HepG2 (cell line): ENCODE measurements around the gene HRH3. TPM values are rescaled to one million over a fixed set of nuclear protein-coding genes. Genes with fewer than 3 reads are reported as not detected.

Experiments
- DMAP1 ChIP-seq: IDR thresholded peaks from 2 replicates; pipeline ENCODE4 v1.6.1; 2016
- EEA1 ChIP-seq: sonication (generic); formaldehyde crosslinking; IDR thresholded peaks from 2 replicates; pipeline ENCODE4 v1.5.1; 2020; ENCODE audit warnings: mild to moderate bottlenecking, missing genetic modification reagents, borderline replicate concordance
- FOXK1 ChIP-seq: sonication (generic); formaldehyde crosslinking; IDR thresholded peaks from 2 replicates; pipeline ENCODE4 v1.4.0; 2020; ENCODE audit warnings: low read depth, missing genetic modification reagents, borderline replicate concordance
- KLF13 ChIP-seq: sonication (generic); formaldehyde crosslinking; IDR thresholded peaks from 2 replicates; pipeline ENCODE4 v1.4.0; 2020; ENCODE audit warnings: mild to moderate bottlenecking, missing genetic modification reagents
- MED8 ChIP-seq: sonication (generic); formaldehyde crosslinking; IDR thresholded peaks from 2 replicates; pipeline ENCODE4 v1.8.1; 2023; ENCODE audit warnings: mild to moderate bottlenecking, missing genetic modification reagents; ENCODE audit not compliant: insufficient replicate concordance
- NFIC ChIP-seq: IDR thresholded peaks from 2 replicates; pipeline ENCODE4 v1.6.1; 2012; ENCODE audit warnings: mild to moderate bottlenecking, low read length, inconsistent platforms
- NFYC ChIP-seq: IDR thresholded peaks from 2 replicates; pipeline ENCODE4 v1.6.1; 2016; ENCODE audit warnings: missing genetic modification reagents, missing compliant biosample characterization
- RCOR2 ChIP-seq: IDR thresholded peaks from 2 replicates; pipeline ENCODE4 v1.6.1; 2016; ENCODE audit warnings: missing biosample characterization, missing genetic modification reagents
- SKIL ChIP-seq: sonication (generic); formaldehyde crosslinking; IDR thresholded peaks from 2 replicates; pipeline ENCODE4 v1.8.0; 2022; ENCODE audit warnings: missing genetic modification reagents, mild to moderate bottlenecking, moderate library complexity, borderline replicate concordance
- ZBTB3 ChIP-seq: sonication (generic); formaldehyde crosslinking; IDR thresholded peaks from 2 replicates; pipeline ENCODE4 v1.4.0; 2020; ENCODE audit warnings: low read depth, mild to moderate bottlenecking, moderate library complexity, missing genetic modification reagents, borderline replicate concordance
- ZNF557 ChIP-seq: sonication (generic); formaldehyde crosslinking; IDR thresholded peaks from 2 replicates; pipeline ENCODE4 v1.4.0; 2020; ENCODE audit warnings: missing genetic modification reagents
- ZNF577 ChIP-seq: sonication (generic); formaldehyde crosslinking; IDR thresholded peaks from 2 replicates; pipeline ENCODE4 v1.4.0; 2020; ENCODE audit warnings: mild to moderate bottlenecking, low read depth, missing genetic modification reagents, borderline replicate concordance
- polyA plus RNA-seq, 8 experiments: library from polyadenylated mRNA; depleted of rRNA in 3 of 8; stranded (reverse) in 7 of 8; unstranded in 1 of 8; fragments of >200 nt; fragmentation: Illumina TruSeq in 4 of 8; extraction: Trizol in 4 of 8; gene quantifications; 2 replicates each; pipeline versions ENCODE4 v1.2.1 to v1.2.3, GENCODE V29; 2011 to 2016; ENCODE audit warnings: low read depth in 4 of 8, missing spikeins in 1 of 8, mixed read lengths in 1 of 8; ENCODE audit not compliant: insufficient read depth in 1 of 8
- total RNA-seq, 5 experiments: library from RNA; depleted of rRNA; stranded (reverse); fragments of >200 nt; fragmentation: Illumina TruSeq; extraction: Trizol; gene quantifications; 2 replicates each; pipeline ENCODE4 v1.2.3, GENCODE V29; 2016; ENCODE audit warnings: low read depth in 1 of 5
- TF ChIP-seq, protein P1 (sequence below): IDR thresholded peaks from 2 replicates; pipeline ENCODE4 v1.6.1; 2016
- TF ChIP-seq, protein P2 (sequence below): sonication (generic); formaldehyde crosslinking; IDR thresholded peaks from 2 replicates; pipeline ENCODE4 v1.4.0; 2020; ENCODE audit warnings: missing genetic modification reagents
- TF ChIP-seq, protein P3 (sequence below): sonication (generic); formaldehyde crosslinking; IDR thresholded peaks from 2 replicates; pipeline ENCODE4 v1.5.1; 2020; ENCODE audit warnings: mild to moderate bottlenecking, missing genetic modification reagents, moderate library complexity
- TF ChIP-seq, protein P4 (sequence below): sonication (generic); formaldehyde crosslinking; IDR thresholded peaks from 2 replicates; pipeline ENCODE4 v1.4.0; 2020; ENCODE audit warnings: missing genetic modification reagents, mild to moderate bottlenecking, borderline replicate concordance

The HRH3 gene
- total and polyA plus RNA-seq, 2 of the 13 experiments (the other 11 are each of a cell fraction or from before 2014, with no cell fraction given): 0.18 TPM; not detected in 1

DNA sequence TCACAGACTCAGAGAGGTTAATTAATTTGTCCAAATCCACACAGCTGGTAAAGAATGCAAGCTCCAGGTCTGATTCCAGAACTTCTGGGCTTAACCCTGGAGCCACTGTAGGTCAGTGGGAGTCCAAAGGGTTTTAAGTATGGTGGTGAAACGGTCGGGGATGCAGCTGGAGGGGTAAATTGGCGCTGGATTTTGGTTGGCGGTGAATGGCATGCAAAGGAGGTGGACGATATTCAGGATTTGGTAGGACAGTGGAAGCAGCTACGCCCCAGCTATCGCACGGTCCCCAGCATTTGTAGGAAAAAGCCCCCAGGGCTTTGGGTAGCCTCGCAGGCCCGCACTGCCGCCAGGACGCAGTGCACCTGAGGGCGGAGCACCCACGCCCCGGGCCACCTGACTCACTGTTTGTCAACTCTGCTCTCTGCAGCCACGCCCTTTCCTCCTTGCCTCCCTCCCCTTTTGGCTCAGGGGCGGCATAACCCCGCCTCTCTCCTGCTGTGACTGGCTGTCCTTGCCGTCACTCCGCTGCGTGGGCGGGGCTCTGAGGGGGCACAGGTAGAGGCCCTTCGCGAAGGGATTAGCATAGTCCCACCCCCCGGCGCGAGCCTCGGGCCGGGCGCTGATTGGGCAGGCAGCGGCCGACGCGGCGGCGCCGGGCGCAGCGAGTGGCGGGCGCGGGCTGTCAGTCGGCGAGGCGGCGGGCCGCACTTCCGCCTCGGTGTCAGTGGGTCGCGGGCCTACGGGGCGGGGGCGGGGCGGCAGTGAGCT lies 17.9 kb upstream of the HRH3 start, which contains the start of gene OSBPL2 (continued):
- TF ChIP-seq, protein P1, sequence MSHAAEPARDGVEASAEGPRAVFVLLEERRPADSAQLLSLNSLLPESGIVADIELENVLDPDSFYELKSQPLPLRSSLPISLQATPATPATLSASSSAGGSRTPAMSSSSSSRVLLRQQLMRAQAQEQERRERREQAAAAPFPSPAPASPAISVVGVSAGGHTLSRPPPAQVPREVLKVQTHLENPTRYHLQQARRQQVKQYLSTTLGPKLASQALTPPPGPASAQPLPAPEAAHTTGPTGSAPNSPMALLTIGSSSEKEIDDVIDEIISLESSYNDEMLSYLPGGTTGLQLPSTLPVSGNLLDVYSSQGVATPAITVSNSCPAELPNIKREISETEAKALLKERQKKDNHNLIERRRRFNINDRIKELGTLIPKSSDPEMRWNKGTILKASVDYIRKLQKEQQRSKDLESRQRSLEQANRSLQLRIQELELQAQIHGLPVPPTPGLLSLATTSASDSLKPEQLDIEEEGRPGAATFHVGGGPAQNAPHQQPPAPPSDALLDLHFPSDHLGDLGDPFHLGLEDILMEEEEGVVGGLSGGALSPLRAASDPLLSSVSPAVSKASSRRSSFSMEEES (CRISPR knock-in tag): peak; percentile 91
- TF ChIP-seq FOXK1 (CRISPR knock-in tag): peak; percentile 97; the same call in 1 of the 2 replicates
- 0 out of 2 replicates have a peak, but pooled peaks have one; percentile 30 for TF ChIP-seq ZNF557
- no peak for TF ChIP-seq MED8 (CRISPR knock-in tag)
- TF ChIP-seq DMAP1 (CRISPR knock-in tag): peak; percentile 48; the same call in 1 of the 2 replicates
- no peak; the same call in 1 of the 2 replicates for TF ChIP-seq RCOR2 (CRISPR knock-in tag)
- TF ChIP-seq ZBTB3 (CRISPR knock-in tag): peak; percentile 34; the same call in 1 of the 2 replicates
- TF ChIP-seq, protein P2, sequence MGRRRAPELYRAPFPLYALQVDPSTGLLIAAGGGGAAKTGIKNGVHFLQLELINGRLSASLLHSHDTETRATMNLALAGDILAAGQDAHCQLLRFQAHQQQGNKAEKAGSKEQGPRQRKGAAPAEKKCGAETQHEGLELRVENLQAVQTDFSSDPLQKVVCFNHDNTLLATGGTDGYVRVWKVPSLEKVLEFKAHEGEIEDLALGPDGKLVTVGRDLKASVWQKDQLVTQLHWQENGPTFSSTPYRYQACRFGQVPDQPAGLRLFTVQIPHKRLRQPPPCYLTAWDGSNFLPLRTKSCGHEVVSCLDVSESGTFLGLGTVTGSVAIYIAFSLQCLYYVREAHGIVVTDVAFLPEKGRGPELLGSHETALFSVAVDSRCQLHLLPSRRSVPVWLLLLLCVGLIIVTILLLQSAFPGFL (CRISPR knock-in tag): 0 out of 2 replicates have a peak, but pooled peaks have one; percentile 38
- TF ChIP-seq, protein P3, sequence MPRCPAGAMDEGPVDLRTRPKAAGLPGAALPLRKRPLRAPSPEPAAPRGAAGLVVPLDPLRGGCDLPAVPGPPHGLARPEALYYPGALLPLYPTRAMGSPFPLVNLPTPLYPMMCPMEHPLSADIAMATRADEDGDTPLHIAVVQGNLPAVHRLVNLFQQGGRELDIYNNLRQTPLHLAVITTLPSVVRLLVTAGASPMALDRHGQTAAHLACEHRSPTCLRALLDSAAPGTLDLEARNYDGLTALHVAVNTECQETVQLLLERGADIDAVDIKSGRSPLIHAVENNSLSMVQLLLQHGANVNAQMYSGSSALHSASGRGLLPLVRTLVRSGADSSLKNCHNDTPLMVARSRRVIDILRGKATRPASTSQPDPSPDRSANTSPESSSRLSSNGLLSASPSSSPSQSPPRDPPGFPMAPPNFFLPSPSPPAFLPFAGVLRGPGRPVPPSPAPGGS (CRISPR knock-in tag): 0 out of 2 replicates have a peak, but pooled peaks have one; percentile 66
- TF ChIP-seq, protein P4, sequence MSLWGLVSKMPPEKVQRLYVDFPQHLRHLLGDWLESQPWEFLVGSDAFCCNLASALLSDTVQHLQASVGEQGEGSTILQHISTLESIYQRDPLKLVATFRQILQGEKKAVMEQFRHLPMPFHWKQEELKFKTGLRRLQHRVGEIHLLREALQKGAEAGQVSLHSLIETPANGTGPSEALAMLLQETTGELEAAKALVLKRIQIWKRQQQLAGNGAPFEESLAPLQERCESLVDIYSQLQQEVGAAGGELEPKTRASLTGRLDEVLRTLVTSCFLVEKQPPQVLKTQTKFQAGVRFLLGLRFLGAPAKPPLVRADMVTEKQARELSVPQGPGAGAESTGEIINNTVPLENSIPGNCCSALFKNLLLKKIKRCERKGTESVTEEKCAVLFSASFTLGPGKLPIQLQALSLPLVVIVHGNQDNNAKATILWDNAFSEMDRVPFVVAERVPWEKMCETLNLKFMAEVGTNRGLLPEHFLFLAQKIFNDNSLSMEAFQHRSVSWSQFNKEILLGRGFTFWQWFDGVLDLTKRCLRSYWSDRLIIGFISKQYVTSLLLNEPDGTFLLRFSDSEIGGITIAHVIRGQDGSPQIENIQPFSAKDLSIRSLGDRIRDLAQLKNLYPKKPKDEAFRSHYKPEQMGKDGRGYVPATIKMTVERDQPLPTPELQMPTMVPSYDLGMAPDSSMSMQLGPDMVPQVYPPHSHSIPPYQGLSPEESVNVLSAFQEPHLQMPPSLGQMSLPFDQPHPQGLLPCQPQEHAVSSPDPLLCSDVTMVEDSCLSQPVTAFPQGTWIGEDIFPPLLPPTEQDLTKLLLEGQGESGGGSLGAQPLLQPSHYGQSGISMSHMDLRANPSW (CRISPR knock-in tag): 0 out of 2 replicates have a peak, but pooled peaks have one; percentile 5
- no peak for TF ChIP-seq ZNF577 (CRISPR knock-in tag)
- TF ChIP-seq SKIL: no peak
- peak; percentile 95 for TF ChIP-seq NFYC (CRISPR knock-in tag)
- no peak for TF ChIP-seq KLF13 (CRISPR knock-in tag)
- no peak for TF ChIP-seq NFIC
- TF ChIP-seq EEA1 (CRISPR knock-in tag): no peak
